IMR-90 (cell line): ENCODE results near the gene DPEP3. TPM values are rescaled to one million over a fixed set of nuclear protein-coding genes. Genes with fewer than 3 reads are reported as not detected.

Experiments
- ATAC-seq: fragments of 200-7000 bp; cut with Tn5 transposase; 2 replicates; pipeline ENCODE4 v1.9.1; 2020; ENCODE audit warnings: low read depth, mild to moderate bottlenecking, moderate library complexity
- BruUV-seq: library from RNA; stranded (reverse); fragments of 400-500 nt; replicated peaks from 2 replicates; lab custom pipeline; 2021; lab: Mats Ljungman, UMichigan
- CTCF ChIA-PET: fragments of 300-600 bp; formaldehyde crosslinking; extraction: SDS; loops from one replicate; lab custom pipeline; 2021; ENCODE audit warnings: antibody characterized with exemption; lab: Yijun Ruan, JAX
- POLR2A ChIA-PET: fragments of 300-600 bp; sonication (Branson Sonifier 250); formaldehyde crosslinking; loops from one replicate; lab custom pipeline; 2022; ENCODE audit warnings: antibody characterized with exemption; ENCODE audit not compliant: unreplicated experiment; lab: Charles Lee
- DNase-seq: peaks from one replicate; pipeline ENCODE4 v3.0.0; 2013
- H2AFZ ChIP-seq: replicated peaks from 2 replicates; pipeline ENCODE3; 2013; ENCODE audit warnings: low read length, mild to moderate bottlenecking; ENCODE audit not compliant: poor library complexity
- H2AK5ac ChIP-seq: 2 replicates; pipeline ENCODE4 v1.6.1; 2013; ENCODE audit warnings: low read depth, low read length, inconsistent platforms
- H2AK9ac ChIP-seq: replicated peaks from 2 replicates; pipeline ENCODE3; 2013; ENCODE audit warnings: mild to moderate bottlenecking, low read depth, low read length, moderate library complexity; ENCODE audit not compliant: poor library complexity
- H2BK120ac ChIP-seq: 2 replicates; pipeline ENCODE4 v1.6.1; 2013; ENCODE audit warnings: low read depth, low read length, inconsistent platforms
- H2BK15ac ChIP-seq: 3 replicates; pipeline ENCODE4 v1.6.1; 2013; ENCODE audit warnings: low read depth, low read length, inconsistent platforms
- H2BK20ac ChIP-seq: 2 replicates; pipeline ENCODE4 v1.6.1; 2013; ENCODE audit warnings: low read depth, mild to moderate bottlenecking, inconsistent platforms, low read length, moderate library complexity
- H2BK5ac ChIP-seq: 2 replicates; pipeline ENCODE4 v1.6.1; 2013; ENCODE audit warnings: mild to moderate bottlenecking, low read depth, low read length, inconsistent platforms; ENCODE audit not compliant: poor library complexity, severe bottlenecking
- H3K14ac ChIP-seq: replicated peaks from 2 replicates; pipeline ENCODE4 v1.6.1; 2013; ENCODE audit warnings: low read depth, low read length, inconsistent platforms
- H3K18ac ChIP-seq: 2 replicates; pipeline ENCODE4 v1.6.1; 2013; ENCODE audit warnings: low read depth, low read length, control low read depth
- H3K23ac ChIP-seq: 2 replicates; pipeline ENCODE4 v1.6.1; 2013; ENCODE audit warnings: low read depth, low read length, inconsistent platforms
- H3K27ac ChIP-seq: 2 replicates; pipeline ENCODE4 v1.5.1; 2013; ENCODE audit warnings: mild to moderate bottlenecking, control low read depth, low read length; ENCODE audit not compliant: insufficient read depth
- H3K27me3 ChIP-seq: 2 replicates; pipeline ENCODE4 v1.6.1; 2013; ENCODE audit warnings: low read length; ENCODE audit not compliant: control insufficient read depth, insufficient read depth
- H3K36me3 ChIP-seq: 2 replicates; pipeline ENCODE4 v1.6.1; 2013; ENCODE audit warnings: low read length, mixed read lengths; ENCODE audit not compliant: control insufficient read depth, insufficient read depth
- H3K4ac ChIP-seq: 2 replicates; pipeline ENCODE4 v1.6.1; 2013; ENCODE audit warnings: low read depth, low read length, inconsistent platforms
- H3K4me1 ChIP-seq: 2 replicates; pipeline ENCODE4 v1.6.1; 2013; ENCODE audit warnings: low read length, mixed read lengths; ENCODE audit not compliant: control insufficient read depth, insufficient read depth
- H3K4me2 ChIP-seq: 2 replicates; pipeline ENCODE4 v1.6.1; 2013; ENCODE audit warnings: low read depth, mild to moderate bottlenecking, control low read depth, low read length, moderate library complexity
- H3K4me3 ChIP-seq: 2 replicates; pipeline ENCODE4 v1.5.1; 2013; ENCODE audit warnings: low read depth, mild to moderate bottlenecking, control low read depth, low read length, moderate library complexity; ENCODE audit not compliant: insufficient read depth
- H3K56ac ChIP-seq: 2 replicates; pipeline ENCODE4 v1.6.1; 2013; ENCODE audit warnings: low read length, inconsistent platforms; ENCODE audit not compliant: insufficient read depth; ENCODE audit errors: extremely low read depth
- H3K79me1 ChIP-seq, 2 experiments: 2 replicates each; pipeline ENCODE4 v1.6.1; 2013; ENCODE audit warnings: low read length in 2 of 2, inconsistent platforms in 1 of 2, low read depth in 1 of 2
- H3K9ac ChIP-seq: 2 replicates; pipeline ENCODE4 v1.6.1; 2013; ENCODE audit warnings: low read depth, low read length, control low read depth
- H3K9me1 ChIP-seq: 2 replicates; pipeline ENCODE4 v1.6.1; 2013; ENCODE audit warnings: low read length, inconsistent platforms; ENCODE audit not compliant: insufficient read depth
- H3K9me3 ChIP-seq: 2 replicates; pipeline ENCODE4 v1.6.1; 2013; ENCODE audit warnings: low read length; ENCODE audit not compliant: control insufficient read depth, insufficient read depth
- H4K20me1 ChIP-seq: 2 replicates; pipeline ENCODE4 v1.6.1; 2013; ENCODE audit warnings: low read length, inconsistent platforms; ENCODE audit not compliant: insufficient read depth
- H4K5ac ChIP-seq: 2 replicates; pipeline ENCODE4 v1.6.1; 2013; ENCODE audit warnings: mild to moderate bottlenecking, low read depth, low read length, control low read depth
- H4K8ac ChIP-seq, 2 experiments: 2 replicates each; pipeline ENCODE4 v1.6.1; 2013; ENCODE audit warnings: low read depth in 2 of 2, low read length in 2 of 2, control low read depth in 1 of 2, inconsistent platforms in 1 of 2
- H4K91ac ChIP-seq: 2 replicates; pipeline ENCODE4 v1.6.1; 2013; ENCODE audit warnings: low read depth, low read length, inconsistent platforms; ENCODE audit not compliant: insufficient read depth
- CEBPB ChIP-seq: IDR thresholded peaks from 2 replicates; pipeline ENCODE4 v1.6.1; 2012; ENCODE audit warnings: low read depth, low read length, improper control_type of control experiment
- ELK1 ChIP-seq: fragments of 150-350 bp; IDR thresholded peaks from 2 replicates; pipeline ENCODE4 v1.6.1; 2016; ENCODE audit warnings: low read depth, mild to moderate bottlenecking, low read length, moderate library complexity, borderline replicate concordance
- MXI1 ChIP-seq: IDR thresholded peaks from 2 replicates; pipeline ENCODE4 v1.6.1; 2012; ENCODE audit warnings: low read depth, mild to moderate bottlenecking, low read length, moderate library complexity, borderline replicate concordance
- RFX5 ChIP-seq: IDR thresholded peaks from 2 replicates; pipeline ENCODE4 v1.8.0; 2012; ENCODE audit warnings: low read depth, mild to moderate bottlenecking, low read length, moderate library complexity
- SMC3 ChIP-seq: fragments of 150-350 bp; IDR thresholded peaks from 2 replicates; pipeline ENCODE4 v1.6.1; 2016; ENCODE audit warnings: low read depth, mild to moderate bottlenecking, antibody characterized with exemption, low read length, moderate library complexity
- WGBS, 2 experiments: methylation state at CpG; one replicate each; pipeline versions ENCODE4 v1.1.5 to v1.1.7; 2013; ENCODE audit warnings: missing lambda C conversion rate in 2 of 2; ENCODE audit not compliant: insufficient read length in 1 of 2; ENCODE audit errors: extremely low coverage in 2 of 2; 5-methylcytosine and 5-hydroxymethylcytosine counted together
- dilution Hi-C: fragments of 300-500 bp; cut with HindIII; formaldehyde crosslinking; loops from one replicate; pipeline ENCODE4 v1.14.3; 2018; ENCODE audit warnings: low sequenced_read_pairs; ENCODE audit not compliant: unreplicated experiment
- in situ Hi-C: fragments of 300-500 bp; cut with MboI; formaldehyde crosslinking; loops from 3 replicates; pipeline ENCODE4 v1.14.3; 2019; ENCODE audit warnings: low sequenced_read_pairs, inconsistent platforms, mixed read lengths
- intact Hi-C: fragments of 100-400 bp; cut with micrococcal nuclease; formaldehyde crosslinking; loops from 2 replicates; pipeline ENCODE4 v1.10.0; 2022
- polyA plus RNA-seq, 3 experiments: library from polyadenylated mRNA; depleted of rRNA; stranded (reverse); fragments of >200 nt; gene quantifications; 2 replicates each; pipeline ENCODE4 v1.2.3, GENCODE V29; 2012; ENCODE audit warnings: low replicate concordance in 1 of 3
- total RNA-seq: library from RNA; depleted of rRNA; stranded (reverse); fragments of >200 nt; gene quantifications from 2 replicates; pipeline ENCODE4 v1.2.3, GENCODE V29; 2012

DPEP3 gene
- total and polyA plus RNA-seq, 2 of the 4 experiments (the other 2 are of a cell fraction), result not detected

GRCh38 chr16:67962135-67962534 is 18.2 kb downstream of the DPEP3 start:
- Histone ChIP-seq H3K79me1 (peaks cover 53 to 98% of the 10 kb centered on the region in 2 experiments), H3K4ac (no peak overlapping the region), H3K56ac (no peak overlapping the region), H2AFZ (no peak overlapping the region), H2AK5ac (no peak overlapping the region), H3K36me3 (peaks cover 73% of the 10 kb centered on the region), H4K20me1 (peaks cover 92% of the 10 kb centered on the region), H3K9ac (no peak overlapping the region), H3K23ac (no peak overlapping the region), H3K14ac (no peak overlapping the region), H2BK20ac (no peak overlapping the region), H2BK120ac (no peak overlapping the region), H2AK9ac (peak overlapping the region; percentile 37), H3K27ac (no peak overlapping the region), H3K9me3 (no peaks in the 10 kb centered on the region), H2BK15ac (no peak overlapping the region), H3K4me1 (peaks cover 52% of the 10 kb centered on the region), H3K9me1 (peaks cover 66% of the 10 kb centered on the region), H3K27me3 (no peaks in the 10 kb centered on the region), H3K4me2 (no peak overlapping the region), H4K5ac (no peak overlapping the region), H4K8ac (no peak overlapping the region), H2BK5ac (no peak overlapping the region), H3K18ac (no peak overlapping the region), H3K4me3 (no peak overlapping the region), H4K91ac (no peak overlapping the region)
- 100% methylated on average over 2 of the region's 8 CpGs; no CpG with 5 or more reads in 1 of the 2 experiments for WGBS, 2 experiments
- CTCF ChIA-PET, result no interaction called here
- no peak for ATAC-seq
- intact Hi-C loops, result loop anchor here (10.0 kb wide), 1 partner anchor 263 kb away; no protein-coding TSS in a partner anchor
- no TSS peak for BruUV-seq
- dilution Hi-C loops, result no loop called here
- in situ Hi-C loops, result no loop called here
- TF ChIP-seq ELK1 (no peak), CEBPB (no peak), RFX5 (no peak), MXI1 (no peak), SMC3 (no peak)
- POLR2A ChIA-PET, result no interaction called here
- DNase-seq, result no peak
